WTC11 (cell line): ENCODE measurements around the gene MGAM2. TPM values are rescaled to one million over a fixed set of nuclear protein-coding genes. Genes with fewer than 3 reads are reported as not detected.

Source experiments
- ATAC-seq: fragments of 200-7000 bp; cut with Tn5 transposase; 2 replicates; pipeline ENCODE4 v1.10.0; 2021; ENCODE audit warnings: mild to moderate bottlenecking, moderate library complexity
- CTCF ChIA-PET: fragments of 300-600 bp; sonication (Branson Sonifier 250); formaldehyde crosslinking; loops from one replicate; lab custom pipeline; 2021; ENCODE audit warnings: antibody characterized with exemption; lab: Charles Lee
- POLR2A ChIA-PET: fragments of 350-600 bp; sonication (Branson Sonifier 250); formaldehyde crosslinking; loops from one replicate; lab custom pipeline; 2021; ENCODE audit warnings: antibody characterized with exemption; lab: Charles Lee
- DNase-seq: peaks from one replicate; pipeline ENCODE4 v3.0.0; 2021; ENCODE audit warnings: low spot score
- H3K27ac Mint-ChIP-seq: 2 replicates; pipeline ENCODE4 v1.8.0; 2021; ENCODE audit warnings: mixed read lengths
- H3K27me3 Mint-ChIP-seq: 2 replicates; pipeline ENCODE4 v1.8.0; 2021; ENCODE audit warnings: low read depth, mild to moderate bottlenecking, moderate library complexity, mixed read lengths
- H3K36me3 Mint-ChIP-seq: 2 replicates; pipeline ENCODE4 v1.8.0; 2021; ENCODE audit warnings: mixed read lengths
- H3K4me1 Mint-ChIP-seq: 2 replicates; pipeline ENCODE4 v1.8.0; 2022; ENCODE audit warnings: mixed read lengths
- H3K4me3 Mint-ChIP-seq: 2 replicates; pipeline ENCODE4 v1.8.0; 2021; ENCODE audit warnings: mild to moderate bottlenecking, moderate library complexity, mixed read lengths
- H3K9me3 Mint-ChIP-seq: 2 replicates; pipeline ENCODE4 v1.8.0; 2021; ENCODE audit warnings: mixed read lengths
- AR ChIP-seq: fragments of 250-450 bp; sonication (Bioruptor Pico); IDR thresholded peaks from 2 replicates; pipeline ENCODE4 v1.9.0; 2021; ENCODE audit warnings: mild to moderate bottlenecking
- CREM ChIP-seq: sonication (generic); formaldehyde crosslinking; IDR thresholded peaks from 2 replicates; pipeline ENCODE4 v1.8.1; 2022; ENCODE audit warnings: mild to moderate bottlenecking, missing genetic modification reagents, moderate library complexity
- ELF4 ChIP-seq: sonication (generic); formaldehyde crosslinking; IDR thresholded peaks from 2 replicates; pipeline ENCODE4 v1.8.1; 2022; ENCODE audit warnings: low read depth, mild to moderate bottlenecking, moderate library complexity, missing genetic modification reagents
- FOXJ3 ChIP-seq: sonication (generic); formaldehyde crosslinking; IDR thresholded peaks from 2 replicates; pipeline ENCODE4 v1.9.0; 2021; ENCODE audit warnings: missing genetic modification reagents, mild to moderate bottlenecking, borderline replicate concordance
- GTF2I ChIP-seq: fragments of 250-450 bp; sonication (Bioruptor Pico); conservative IDR thresholded peaks from 2 replicates; pipeline ENCODE4 v1.4.0; 2021; ENCODE audit warnings: mild to moderate bottlenecking
- JUN ChIP-seq: sonication (generic); formaldehyde crosslinking; IDR thresholded peaks from 2 replicates; pipeline ENCODE4 v1.8.0; 2023; ENCODE audit warnings: mild to moderate bottlenecking, missing genetic modification reagents
- KAT7 ChIP-seq: sonication (generic); formaldehyde crosslinking; IDR thresholded peaks from 2 replicates; pipeline ENCODE4 v1.8.1; 2023; ENCODE audit warnings: missing genetic modification reagents, mild to moderate bottlenecking, borderline replicate concordance
- PRRX2 ChIP-seq: fragments of 250-450 bp; sonication (Bioruptor Pico); IDR thresholded peaks from 2 replicates; pipeline ENCODE4 v1.8.0; 2021; ENCODE audit warnings: mild to moderate bottlenecking
- SMAD4 ChIP-seq: sonication (generic); formaldehyde crosslinking; IDR thresholded peaks from 2 replicates; pipeline ENCODE4 v1.8.0; 2022; ENCODE audit warnings: mild to moderate bottlenecking, missing genetic modification reagents
- STAT6 ChIP-seq: sonication (generic); formaldehyde crosslinking; conservative IDR thresholded peaks from 2 replicates; pipeline ENCODE4 v1.8.1; 2023; ENCODE audit warnings: mild to moderate bottlenecking, low read depth, missing genetic modification reagents, moderate library complexity
- TEAD4 ChIP-seq: sonication (generic); formaldehyde crosslinking; IDR thresholded peaks from 2 replicates; pipeline ENCODE4 v1.8.0; 2022; ENCODE audit warnings: mild to moderate bottlenecking, missing genetic modification reagents
- TP53 ChIP-seq: sonication (generic); formaldehyde crosslinking; IDR thresholded peaks from 2 replicates; pipeline ENCODE4 v1.8.1; 2023; ENCODE audit warnings: mild to moderate bottlenecking, missing genetic modification reagents
- ZBTB21 ChIP-seq: sonication (generic); formaldehyde crosslinking; IDR thresholded peaks from 2 replicates; pipeline ENCODE4 v1.8.1; 2023; ENCODE audit warnings: mild to moderate bottlenecking, missing genetic modification reagents, borderline replicate concordance
- ZNF121 ChIP-seq: sonication (generic); formaldehyde crosslinking; IDR thresholded peaks from 2 replicates; pipeline ENCODE4 v1.8.0; 2023; ENCODE audit warnings: missing genetic modification reagents
- ZNF423 ChIP-seq: fragments of 250-450 bp; sonication (Bioruptor Pico); IDR thresholded peaks from 2 replicates; pipeline ENCODE4 v2.1.2; 2022; ENCODE audit warnings: mild to moderate bottlenecking, moderate library complexity
- total RNA-seq: library from RNA; stranded (reverse); gene quantifications from 3 replicates; pipeline ENCODE4 v1.2.3, GENCODE V29; 2021
- TF ChIP-seq, protein P1 (sequence below): fragments of 250-450 bp; sonication (Bioruptor Pico); IDR thresholded peaks from 2 replicates; pipeline ENCODE4 v2.1.2; 2022; ENCODE audit warnings: mild to moderate bottlenecking, moderate library complexity
- TF ChIP-seq, protein P2 (sequence below): sonication (generic); formaldehyde crosslinking; IDR thresholded peaks from 2 replicates; pipeline ENCODE4 v1.8.1; 2022; ENCODE audit warnings: low read depth, missing genetic modification reagents, borderline replicate concordance
- TF ChIP-seq, protein P3 (sequence below): fragments of 200-600 bp; IDR thresholded peaks from 2 replicates; pipeline ENCODE4 v1.8.0; 2022; ENCODE audit warnings: antibody characterized with exemption

The MGAM2 gene
- total RNA-seq, 1 experiment from 2014 or later = not detected

DNA sequence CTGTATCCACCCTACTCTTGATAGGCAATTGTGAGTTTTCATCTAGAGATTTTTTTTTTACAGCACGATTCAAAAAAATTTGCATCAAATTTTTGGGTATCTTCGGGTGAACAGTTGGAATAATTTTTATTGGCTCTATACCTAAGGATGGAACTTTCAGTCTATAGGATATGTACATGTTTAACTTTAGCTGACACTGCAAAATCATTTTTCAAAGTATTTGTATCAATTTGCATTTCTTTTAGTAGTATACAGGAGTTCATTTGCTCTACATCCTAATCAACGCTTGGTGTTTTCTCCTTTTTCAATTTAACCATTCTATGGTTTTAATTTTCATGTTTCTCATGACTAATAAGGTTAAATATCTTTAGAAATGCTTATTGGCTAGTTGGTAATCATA is 11.7 kb downstream of the MGAM2 start (continued):
- TF ChIP-seq, protein P1, sequence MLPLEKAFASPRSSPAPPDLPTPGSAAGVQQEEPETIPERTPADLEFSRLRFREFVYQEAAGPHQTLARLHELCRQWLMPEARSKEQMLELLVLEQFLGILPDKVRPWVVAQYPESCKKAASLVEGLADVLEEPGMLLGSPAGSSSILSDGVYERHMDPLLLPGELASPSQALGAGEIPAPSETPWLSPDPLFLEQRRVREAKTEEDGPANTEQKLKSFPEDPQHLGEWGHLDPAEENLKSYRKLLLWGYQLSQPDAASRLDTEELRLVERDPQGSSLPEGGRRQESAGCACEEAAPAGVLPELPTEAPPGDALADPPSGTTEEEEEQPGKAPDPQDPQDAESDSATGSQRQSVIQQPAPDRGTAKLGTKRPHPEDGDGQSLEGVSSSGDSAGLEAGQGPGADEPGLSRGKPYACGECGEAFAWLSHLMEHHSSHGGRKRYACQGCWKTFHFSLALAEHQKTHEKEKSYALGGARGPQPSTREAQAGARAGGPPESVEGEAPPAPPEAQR (CRISPR knock-in tag) = no peak
- no peak for TF ChIP-seq FOXJ3 (CRISPR knock-in tag)
- no peak for TF ChIP-seq PRRX2
- TF ChIP-seq TP53 (CRISPR knock-in tag) = no peak
- TF ChIP-seq AR (CRISPR knock-in tag) = no peak

GRCh38 chr7:142125256-142125955 is 13.9 kb downstream of the MGAM2 start:
- H3K9me3 Mint-ChIP-seq = peaks cover 7% of the 10 kb centered on the region; the same call in 1 of the 2 replicates
- H3K36me3 Mint-ChIP-seq = no peaks in the 10 kb centered on the region
- no peak for ATAC-seq
- ChIA-PET POLR2A (no interaction called here), CTCF (no interaction called here)
- no peak for TF ChIP-seq ELF4 (CRISPR knock-in tag)
- no peak for TF ChIP-seq SMAD4 (CRISPR knock-in tag)
- no peak for TF ChIP-seq GTF2I (CRISPR knock-in tag)
- no peaks in the 10 kb centered on the region for H3K27me3 Mint-ChIP-seq
- DNase-seq = no peak
- H3K4me3 Mint-ChIP-seq = no peak overlapping the region
- H3K4me1 Mint-ChIP-seq = peaks cover 2% of the 10 kb centered on the region
- no peak overlapping the region for H3K27ac Mint-ChIP-seq

DNA sequence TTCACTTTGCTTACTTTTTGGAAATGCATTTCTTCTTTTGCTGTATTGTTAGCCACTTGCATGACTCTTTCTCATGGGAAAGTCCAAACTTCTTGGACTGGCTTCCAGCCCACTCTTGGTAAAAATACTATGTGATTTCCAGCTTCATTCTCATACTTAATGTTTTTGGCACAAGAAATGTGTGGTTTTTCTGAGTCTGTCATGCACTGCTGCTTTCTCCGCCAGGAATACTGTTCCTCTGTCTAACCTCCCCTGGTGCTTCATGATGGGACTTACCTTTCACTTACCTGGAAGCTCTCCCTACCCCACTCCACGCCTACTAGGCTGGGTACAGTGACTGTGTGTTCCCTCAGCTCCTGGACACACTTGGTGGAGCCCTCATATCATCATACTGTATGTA is 18.7 kb downstream of the MGAM2 start:
- no peak overlapping the region for H3K4me3 Mint-ChIP-seq
- ATAC-seq (no peak), DNase-seq (no peak)
- peaks cover 7% of the 10 kb centered on the region; the same call in 1 of the 2 replicates for H3K9me3 Mint-ChIP-seq
- no peaks in the 10 kb centered on the region for H3K27me3 Mint-ChIP-seq
- TF ChIP-seq, protein P2, sequence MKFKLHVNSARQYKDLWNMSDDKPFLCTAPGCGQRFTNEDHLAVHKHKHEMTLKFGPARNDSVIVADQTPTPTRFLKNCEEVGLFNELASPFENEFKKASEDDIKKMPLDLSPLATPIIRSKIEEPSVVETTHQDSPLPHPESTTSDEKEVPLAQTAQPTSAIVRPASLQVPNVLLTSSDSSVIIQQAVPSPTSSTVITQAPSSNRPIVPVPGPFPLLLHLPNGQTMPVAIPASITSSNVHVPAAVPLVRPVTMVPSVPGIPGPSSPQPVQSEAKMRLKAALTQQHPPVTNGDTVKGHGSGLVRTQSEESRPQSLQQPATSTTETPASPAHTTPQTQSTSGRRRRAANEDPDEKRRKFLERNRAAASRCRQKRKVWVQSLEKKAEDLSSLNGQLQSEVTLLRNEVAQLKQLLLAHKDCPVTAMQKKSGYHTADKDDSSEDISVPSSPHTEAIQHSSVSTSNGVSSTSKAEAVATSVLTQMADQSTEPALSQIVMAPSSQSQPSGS (CRISPR knock-in tag) = no peak
- TF ChIP-seq ELF4 (CRISPR knock-in tag) (no peak), ZNF423 (CRISPR knock-in tag) (no peak), ZNF121 (CRISPR knock-in tag) (no peak), TEAD4 (CRISPR knock-in tag) (no peak), ZBTB21 (no peak), STAT6 (CRISPR knock-in tag) (no peak), KAT7 (no peak), JUN (CRISPR knock-in tag) (no peak), CREM (CRISPR knock-in tag) (no peak)
- TF ChIP-seq, protein P3, sequence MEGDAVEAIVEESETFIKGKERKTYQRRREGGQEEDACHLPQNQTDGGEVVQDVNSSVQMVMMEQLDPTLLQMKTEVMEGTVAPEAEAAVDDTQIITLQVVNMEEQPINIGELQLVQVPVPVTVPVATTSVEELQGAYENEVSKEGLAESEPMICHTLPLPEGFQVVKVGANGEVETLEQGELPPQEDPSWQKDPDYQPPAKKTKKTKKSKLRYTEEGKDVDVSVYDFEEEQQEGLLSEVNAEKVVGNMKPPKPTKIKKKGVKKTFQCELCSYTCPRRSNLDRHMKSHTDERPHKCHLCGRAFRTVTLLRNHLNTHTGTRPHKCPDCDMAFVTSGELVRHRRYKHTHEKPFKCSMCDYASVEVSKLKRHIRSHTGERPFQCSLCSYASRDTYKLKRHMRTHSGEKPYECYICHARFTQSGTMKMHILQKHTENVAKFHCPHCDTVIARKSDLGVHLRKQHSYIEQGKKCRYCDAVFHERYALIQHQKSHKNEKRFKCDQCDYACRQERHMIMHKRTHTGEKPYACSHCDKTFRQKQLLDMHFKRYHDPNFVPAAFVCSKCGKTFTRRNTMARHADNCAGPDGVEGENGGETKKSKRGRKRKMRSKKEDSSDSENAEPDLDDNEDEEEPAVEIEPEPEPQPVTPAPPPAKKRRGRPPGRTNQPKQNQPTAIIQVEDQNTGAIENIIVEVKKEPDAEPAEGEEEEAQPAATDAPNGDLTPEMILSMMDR = no peak
- no peak overlapping the region; the same call in 1 of the 2 replicates for H3K27ac Mint-ChIP-seq
- H3K36me3 Mint-ChIP-seq = no peaks in the 10 kb centered on the region
- ChIA-PET POLR2A (no interaction called here), CTCF (no interaction called here)
- peaks cover 4% of the 10 kb centered on the region for H3K4me1 Mint-ChIP-seq
